Measurements from ENCODE around the gene PRSS12.
"Not testable (repeated sequence)": the region's sequence is repeated elsewhere in the genome, so short reads cannot be mapped to it uniquely, and the experiment has no call there.

PRSS12 gene

GRCh38 chr4:118325431-118325830, 27.4 kb downstream of the PRSS12 start:
- DNase-seq (ENCODE audit: low spot score): no peak

- no peak for DNase-seq (ENCODE audit: low spot score)
Measured at GRCh38 chr4:118322831-118323502, 29.8 kb downstream of the PRSS12 start.

DNA sequence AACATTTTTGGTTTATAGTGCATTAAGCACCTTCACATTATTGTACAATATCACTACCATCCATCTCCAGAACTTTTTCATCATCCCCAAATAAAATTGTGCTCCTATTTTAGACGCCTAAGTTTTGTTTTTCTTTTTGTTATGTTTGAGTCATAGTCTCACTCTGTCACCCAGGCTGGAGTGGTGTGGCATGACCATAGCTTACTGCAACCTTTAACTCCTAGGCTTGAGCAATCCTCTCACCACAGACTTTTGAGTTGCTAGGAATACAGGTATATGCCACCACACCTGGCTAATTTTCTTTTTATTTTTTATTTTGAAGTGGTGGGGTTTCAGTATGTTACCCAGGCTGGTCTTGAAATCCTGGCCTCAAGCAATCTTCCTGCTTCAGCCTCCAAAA, 33.9 kb downstream of the PRSS12 start:
- DNase-seq (ENCODE audit: low spot score): no peak

- no peak for DNase-seq (ENCODE audit: low spot score)
Measured at GRCh38 chr4:118317691-118318090, 35.1 kb downstream of the PRSS12 start.

- no peak for DNase-seq (ENCODE audit: low spot score)
Measured at GRCh38 chr4:118314221-118314620, 38.6 kb downstream of the PRSS12 start.

- DNase-seq (ENCODE audit: low spot score): no peak
Measured at GRCh38 chr4:118313098-118313497, 39.7 kb downstream of the PRSS12 start.

DNA sequence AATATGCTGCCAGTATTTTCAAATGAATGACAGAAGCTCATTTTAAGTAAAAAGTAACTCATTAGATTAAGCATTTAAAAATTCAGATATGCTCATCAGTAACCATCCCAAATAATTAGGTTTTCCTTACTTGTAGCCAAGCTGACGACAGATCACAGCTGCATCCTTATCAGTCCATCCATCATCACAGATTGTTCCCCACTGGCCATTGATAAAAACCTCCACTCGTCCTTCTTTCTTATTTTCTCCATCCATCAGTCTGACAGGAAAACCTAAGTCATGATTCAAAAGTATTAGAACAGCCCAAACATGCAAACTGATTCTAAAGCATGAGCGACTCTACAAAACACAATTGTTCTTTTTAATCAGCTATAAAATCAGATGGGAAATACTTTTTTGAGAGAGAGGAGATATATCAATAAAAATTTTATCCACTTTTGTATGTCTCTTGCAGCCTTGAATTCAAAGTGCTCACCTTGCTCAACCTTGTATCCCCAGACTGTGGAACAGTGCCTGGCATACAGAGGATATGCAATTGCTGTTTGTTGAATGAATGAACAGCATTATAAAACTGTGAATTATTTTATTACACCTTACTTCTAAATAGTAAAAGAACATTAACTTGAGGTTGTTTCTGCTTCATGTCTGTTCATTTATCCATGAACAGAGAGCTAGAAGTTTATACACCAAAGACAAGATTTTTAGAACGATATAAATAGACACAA, 44.3 kb downstream of the PRSS12 start:
- no peak for DNase-seq (ENCODE audit: low spot score)

- DNase-seq (ENCODE audit: low spot score): no peak
Measured at GRCh38 chr4:118307643-118308042, 45.2 kb downstream of the PRSS12 start.

DNA sequence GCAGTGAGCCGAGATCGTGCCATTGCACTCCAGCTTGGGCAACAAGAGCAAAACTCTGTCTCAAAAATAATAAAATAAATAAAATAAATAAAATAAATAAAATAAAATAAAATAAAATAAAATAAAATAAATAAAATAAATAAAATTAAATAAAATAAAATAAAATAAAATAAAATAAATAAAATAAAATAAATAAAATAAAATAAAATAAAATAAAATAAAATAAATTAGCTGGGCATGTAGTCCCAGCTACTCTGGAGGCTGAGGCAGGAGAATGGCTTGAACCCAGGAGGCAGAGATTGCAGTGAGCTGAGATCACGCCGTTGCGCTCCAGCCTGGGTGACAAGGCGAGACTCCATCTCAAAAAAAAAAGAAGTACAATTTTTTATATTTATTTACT, 53.2 kb downstream of the PRSS12 start:
- not testable (repeated sequence) for DNase-seq (ENCODE audit: low spot score)

DNA sequence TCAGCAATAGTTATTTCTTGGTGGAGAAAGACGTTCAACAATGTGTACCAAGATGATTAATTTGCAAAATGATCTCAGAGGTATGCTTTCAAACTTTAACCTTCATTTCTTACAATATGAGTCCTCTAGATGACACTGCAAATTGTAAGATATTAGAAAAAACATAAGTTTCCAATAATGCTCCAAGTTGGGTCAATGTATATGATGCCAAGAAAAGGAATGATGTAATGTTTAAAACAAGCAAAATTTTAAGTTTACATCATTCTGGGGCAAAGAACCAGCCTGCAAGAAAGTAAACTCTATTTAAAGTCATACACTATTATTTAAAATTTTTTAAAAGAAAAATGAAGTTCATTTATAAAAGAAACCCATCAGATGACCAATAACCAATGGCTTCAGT, 56.1 kb downstream of the PRSS12 start:
- DNase-seq (ENCODE audit: low spot score): no peak

DNA sequence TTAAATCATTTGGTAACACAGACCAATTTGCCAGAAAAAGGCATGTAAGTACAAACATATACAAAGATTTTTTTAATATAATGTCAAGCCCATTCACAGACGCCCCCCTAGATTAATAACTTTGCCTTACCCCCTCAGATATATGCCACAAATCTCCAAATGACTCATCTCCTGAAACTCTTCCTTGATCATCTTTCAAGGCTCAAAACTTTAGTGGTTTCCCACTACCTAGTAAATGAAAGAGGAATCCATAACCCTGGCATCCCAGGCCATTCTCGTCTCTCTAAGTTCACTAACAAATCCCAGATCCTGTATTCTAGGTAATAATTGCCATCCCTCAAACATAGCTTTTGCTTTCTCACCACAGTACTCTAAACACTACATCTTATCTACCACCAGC, 61.9 kb downstream of the PRSS12 start:
- DNase-seq (ENCODE audit: low spot score): no peak

GRCh38 chr4:118289794-118290193, 63.0 kb downstream of the PRSS12 start:
- no peak for DNase-seq (ENCODE audit: low spot score)

DNA sequence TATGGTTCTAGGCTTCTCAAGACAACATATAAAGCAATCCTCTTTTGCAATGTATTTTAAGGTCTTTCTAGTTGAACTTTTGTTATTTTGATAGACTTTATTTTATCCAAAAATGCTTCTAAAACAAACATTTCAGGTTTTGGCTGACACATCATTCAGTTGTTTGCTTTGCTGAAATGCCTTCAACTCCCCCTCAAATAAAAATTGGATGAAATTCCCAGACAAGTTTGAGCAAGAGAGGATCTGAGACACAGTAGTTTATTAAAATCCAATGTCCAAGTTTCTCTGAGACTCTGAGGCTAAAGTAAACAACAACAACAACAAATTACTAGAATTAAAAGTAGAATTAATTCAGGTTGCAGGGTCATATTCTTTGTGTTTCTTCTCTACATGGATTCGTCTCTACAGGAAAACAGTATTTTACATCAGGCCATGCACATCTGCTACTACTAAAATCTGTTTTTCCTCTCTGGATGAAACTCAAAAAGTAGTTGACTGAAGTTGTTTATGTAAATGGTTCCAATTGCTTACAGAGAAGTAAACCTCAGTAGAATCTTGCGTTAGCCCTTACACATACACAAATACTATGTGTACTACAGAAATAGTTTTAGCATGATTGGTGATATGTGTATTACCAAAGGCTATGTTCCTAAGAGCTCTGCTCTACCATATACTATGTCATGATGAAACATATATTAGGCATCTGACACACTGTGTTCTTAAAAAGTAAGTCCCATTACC, 64.9 kb downstream of the PRSS12 start:
- DNase-seq (ENCODE audit: low spot score): no peak

GRCh38 chr4:118286685-118287084, 66.1 kb downstream of the PRSS12 start:
- DNase-seq (ENCODE audit: low spot score): no peak

DNA sequence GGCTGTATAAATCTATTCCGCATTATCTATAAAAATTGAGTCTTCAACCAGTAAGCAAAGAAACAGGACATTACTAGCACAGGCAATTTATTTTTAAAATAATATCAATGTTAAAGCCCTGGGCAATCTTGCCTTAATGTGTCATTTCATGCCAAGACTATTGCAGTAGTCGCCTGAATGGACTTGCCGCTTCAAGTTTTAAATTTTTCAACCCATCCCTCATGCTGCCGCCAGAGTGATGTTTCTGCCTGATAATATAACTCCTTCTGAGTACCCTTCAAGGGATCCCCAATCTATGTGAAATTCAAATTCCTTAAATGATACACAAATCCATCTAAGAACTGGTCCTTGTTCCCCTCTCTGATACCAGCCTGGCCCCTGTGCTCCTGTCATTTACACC, 66.9 kb downstream of the PRSS12 start:
- no peak for DNase-seq (ENCODE audit: low spot score)

DNA sequence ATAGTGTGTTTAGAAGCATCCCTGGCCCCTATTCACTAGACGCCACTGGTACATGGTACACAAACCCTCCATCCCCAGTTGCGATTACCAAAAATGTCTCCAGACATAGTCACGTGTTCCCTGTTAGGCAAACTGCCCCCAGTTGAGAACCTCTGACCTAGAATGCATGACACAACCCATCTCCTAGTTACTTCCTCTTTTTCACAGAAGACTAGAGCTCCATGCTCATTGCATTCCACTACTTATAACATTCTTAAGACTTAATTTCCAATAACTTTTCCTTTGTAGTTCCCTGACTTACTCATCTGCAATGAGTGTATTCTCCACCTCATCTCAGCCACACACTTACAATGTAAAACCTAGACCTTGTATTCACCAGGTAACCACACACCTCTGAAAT, 68.6 kb downstream of the PRSS12 start:
- no peak for DNase-seq (ENCODE audit: low spot score)

GRCh38 chr4:118282692-118283091, 70.1 kb downstream of the PRSS12 start:
- DNase-seq (ENCODE audit: low spot score): no peak

DNA sequence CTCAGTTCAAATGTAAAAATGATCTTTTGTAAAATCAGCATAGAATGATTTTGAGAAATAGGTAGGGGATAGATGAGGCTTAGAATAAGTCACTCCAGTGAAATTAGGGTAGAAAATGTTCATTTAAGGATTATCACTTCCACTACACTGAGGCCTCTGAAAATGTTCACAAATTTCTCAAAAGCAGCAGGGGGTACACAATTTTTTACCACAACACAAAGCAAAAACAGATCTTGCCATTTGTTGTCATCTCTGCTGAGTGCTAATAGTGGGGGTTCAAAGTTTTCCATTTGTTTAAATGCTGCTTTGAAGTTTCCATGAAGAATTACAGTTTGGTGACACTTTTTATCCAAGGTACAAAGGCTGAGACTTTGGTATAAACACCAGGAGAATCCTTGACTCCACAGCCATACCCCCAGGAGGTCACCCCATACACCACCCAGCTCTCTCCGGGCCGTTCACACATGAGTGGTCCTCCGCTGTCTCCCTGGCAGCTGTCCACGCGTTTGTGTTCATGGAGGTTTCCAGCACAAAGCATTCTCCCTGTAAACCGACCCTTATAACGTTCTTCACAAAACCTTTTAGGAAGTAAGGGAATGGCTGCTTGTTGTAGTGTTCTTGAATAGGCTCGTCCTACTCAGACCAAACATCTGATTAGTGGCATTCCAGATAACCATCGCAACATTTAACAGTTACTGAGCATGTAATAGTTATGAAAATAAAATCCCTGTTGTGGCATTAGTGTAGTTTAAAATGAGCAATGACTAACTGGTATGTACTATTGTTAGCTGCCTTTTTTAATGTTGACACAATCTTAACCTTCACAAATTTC, 71.0 kb downstream of the PRSS12 start:
- no peak for DNase-seq (ENCODE audit: low spot score)

DNA sequence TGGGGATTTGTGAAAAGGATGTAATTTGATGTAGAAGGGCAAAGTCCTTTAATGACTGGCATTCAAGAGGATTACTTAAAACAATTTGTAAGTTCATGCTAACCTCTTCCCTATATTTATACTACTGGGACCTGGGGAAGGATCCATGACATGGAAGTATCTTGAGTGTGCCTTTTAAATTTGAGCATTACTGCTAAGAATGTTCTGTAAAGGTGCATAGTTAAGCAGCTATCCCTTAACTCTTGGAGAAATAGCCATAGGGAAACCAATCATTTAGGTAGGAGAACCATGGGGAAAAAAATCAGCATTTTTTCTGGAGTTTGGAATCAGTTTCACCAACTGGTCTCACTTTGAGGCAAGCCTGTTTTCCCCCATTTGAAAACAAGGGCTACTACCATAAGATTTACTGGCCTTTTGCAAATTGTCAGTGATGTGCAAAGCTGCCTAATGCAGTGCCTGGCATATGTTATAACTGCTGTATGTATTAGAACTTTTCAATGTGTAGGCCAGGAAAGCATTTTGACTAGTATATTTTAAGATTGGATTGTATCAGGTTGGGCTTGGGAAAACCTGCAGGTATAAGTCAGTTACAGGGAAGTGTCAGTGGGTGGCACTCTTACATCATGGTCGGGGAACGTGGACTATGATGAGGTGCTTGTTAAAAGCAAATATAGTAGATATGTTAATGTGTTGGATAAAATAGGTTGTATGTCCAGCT, 72.1 kb downstream of the PRSS12 start:
- no peak for DNase-seq (ENCODE audit: low spot score)

- no peak for DNase-seq (ENCODE audit: low spot score)
Measured at GRCh38 chr4:118279920-118280432, 72.8 kb downstream of the PRSS12 start.

GRCh38 chr4:118279328-118279727, 73.5 kb downstream of the PRSS12 start:
- DNase-seq (ENCODE audit: low spot score): no peak
